Suppressor macrophage treated with lipopolysaccharide for 4 hours (primary cell): Measurements from ENCODE around the gene IFNL2.
"Not testable (repeated sequence)": the region's sequence is repeated elsewhere in the genome, so short reads cannot be mapped to it uniquely, and the experiment has no call there.

Source experiments
- DNase-seq: peaks from one replicate; pipeline ENCODE4 v3.0.0-alpha.2; 2020

Gene IFNL2

GRCh38 chr19:39268085-39268484 lies at the start of gene IFNL2:
TSS of gene IFNL2 (plus strand) at chr19:39268396. CDS start at chr19:39268569, 173 bp downstream.
- DNase-seq = not testable (repeated sequence)

- not testable (repeated sequence) for DNase-seq
These were observed 49.1 kb upstream of the IFNL2 start for GRCh38 chr19:39219108-39219507.

GRCh38 chr19:39223703-39224279 lies 44.4 kb upstream of the IFNL2 start:
- peak; percentile 17 for DNase-seq

- no peak for DNase-seq
These were observed 43.3 kb upstream of the IFNL2 start for GRCh38 chr19:39224910-39225309.

GRCh38 chr19:39230096-39230764 lies 38.0 kb upstream of the IFNL2 start:
- no peak for DNase-seq

GRCh38 chr19:39232708-39233107 lies 35.5 kb upstream of the IFNL2 start:
- no peak for DNase-seq

- DNase-seq = no peak
These were observed 31.7 kb upstream of the IFNL2 start for GRCh38 chr19:39236527-39236926.

- no peak for DNase-seq
These were observed 30.7 kb upstream of the IFNL2 start for GRCh38 chr19:39237200-39238184.

- DNase-seq = no peak
These were observed 30.0 kb upstream of the IFNL2 start for GRCh38 chr19:39238209-39238608.

- DNase-seq = no peak
These were observed 29.3 kb upstream of the IFNL2 start for GRCh38 chr19:39238944-39239343.

- DNase-seq = no peak
These were observed 27.8 kb upstream of the IFNL2 start for GRCh38 chr19:39240421-39240820.

GRCh38 chr19:39243741-39244140 lies 24.5 kb upstream of the IFNL2 start:
- not testable (repeated sequence) for DNase-seq

- DNase-seq = not testable (repeated sequence)
These were observed 23.6 kb upstream of the IFNL2 start, which contains the start of gene IFNL3 for GRCh38 chr19:39244410-39245100. TSS of gene IFNL3 (minus strand) at chr19:39245006. CDS start at chr19:39244967, 39 bp downstream.

GRCh38 chr19:39245166-39245565 lies 23.0 kb upstream of the IFNL2 start:
- DNase-seq = not testable (repeated sequence)

GRCh38 chr19:39246951-39247669 lies 21.1 kb upstream of the IFNL2 start:
- no peak for DNase-seq

- no peak for DNase-seq
These were observed 20.2 kb upstream of the IFNL2 start for GRCh38 chr19:39247701-39248664.

GRCh38 chr19:39248806-39249205 lies 19.4 kb upstream of the IFNL2 start, which contains the start of gene IFNL4:
TSS of gene IFNL4 (minus strand) at chr19:39248856.
- DNase-seq = no peak

- DNase-seq = no peak
These were observed 17.1 kb upstream of the IFNL2 start for GRCh38 chr19:39251081-39251480.

GRCh38 chr19:39251846-39252245 lies 16.4 kb upstream of the IFNL2 start:
- no peak for DNase-seq

GRCh38 chr19:39252458-39252857 lies 15.7 kb upstream of the IFNL2 start:
- no peak for DNase-seq
